Uterus (tissue), 2 donors: ENCODE results near the gene CRIP1.

Experiments
- POLR2A ChIP-seq, 2 donors: fragments of 450-650 bp; IDR thresholded peaks; one replicate each; pipeline ENCODE4 v1.6.1; 2016; ENCODE audit warnings: antibody characterized with exemption in 2 of 2, mild to moderate bottlenecking in 1 of 2, moderate library complexity in 1 of 2
- TF ChIP-seq, protein P1 (sequence below), 4 experiments: fragments of 200-600 bp in 2 of 4; fragments of 450-650 bp in 2 of 4; sonication (generic) in 2 of 4; IDR thresholded peaks; one replicate each; pipeline ENCODE4 v1.5.1; 2016 to 2019; ENCODE audit warnings: antibody characterized with exemption in 4 of 4, mild to moderate bottlenecking in 2 of 4, moderate library complexity in 1 of 4

DNA sequence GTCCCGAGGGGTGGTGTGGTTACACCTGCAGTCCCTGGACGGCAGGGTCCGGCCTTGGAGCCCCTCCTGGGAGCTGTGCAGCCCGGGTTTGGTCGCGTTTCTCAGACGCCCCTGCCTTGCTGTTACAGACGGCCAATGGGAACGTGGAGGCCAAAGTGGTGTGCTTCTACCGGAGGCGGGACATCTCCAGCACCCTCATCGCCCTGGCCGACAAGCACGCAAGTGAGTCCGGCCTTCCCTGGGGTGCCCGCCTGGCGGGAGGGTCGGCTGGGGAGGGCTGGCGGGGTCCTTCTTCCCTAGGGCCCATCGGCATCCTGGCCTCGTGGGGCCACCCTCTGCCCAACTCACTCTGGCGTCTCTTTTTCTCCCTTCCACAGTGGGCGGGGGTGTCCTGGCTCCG, 41.4 kb upstream of the CRIP1 start:
- TF ChIP-seq, protein P1, sequence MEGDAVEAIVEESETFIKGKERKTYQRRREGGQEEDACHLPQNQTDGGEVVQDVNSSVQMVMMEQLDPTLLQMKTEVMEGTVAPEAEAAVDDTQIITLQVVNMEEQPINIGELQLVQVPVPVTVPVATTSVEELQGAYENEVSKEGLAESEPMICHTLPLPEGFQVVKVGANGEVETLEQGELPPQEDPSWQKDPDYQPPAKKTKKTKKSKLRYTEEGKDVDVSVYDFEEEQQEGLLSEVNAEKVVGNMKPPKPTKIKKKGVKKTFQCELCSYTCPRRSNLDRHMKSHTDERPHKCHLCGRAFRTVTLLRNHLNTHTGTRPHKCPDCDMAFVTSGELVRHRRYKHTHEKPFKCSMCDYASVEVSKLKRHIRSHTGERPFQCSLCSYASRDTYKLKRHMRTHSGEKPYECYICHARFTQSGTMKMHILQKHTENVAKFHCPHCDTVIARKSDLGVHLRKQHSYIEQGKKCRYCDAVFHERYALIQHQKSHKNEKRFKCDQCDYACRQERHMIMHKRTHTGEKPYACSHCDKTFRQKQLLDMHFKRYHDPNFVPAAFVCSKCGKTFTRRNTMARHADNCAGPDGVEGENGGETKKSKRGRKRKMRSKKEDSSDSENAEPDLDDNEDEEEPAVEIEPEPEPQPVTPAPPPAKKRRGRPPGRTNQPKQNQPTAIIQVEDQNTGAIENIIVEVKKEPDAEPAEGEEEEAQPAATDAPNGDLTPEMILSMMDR (IDR thresholded peaks at IDR 0.05) = no peak
- TF ChIP-seq POLR2A (IDR thresholded peaks at IDR 0.05) = no peak
